K562 (cell line): ENCODE data around the gene ERC2. TPM values are rescaled to one million over a fixed set of nuclear protein-coding genes. Genes with fewer than 3 reads are reported as not detected.

Experiments used
- ATAC-seq: fragments of 200-7000 bp; cut with Tn5 transposase; 3 replicates; pipeline ENCODE4 v1.9.1; 2020; ENCODE audit warnings: moderate library complexity
- BruUV-seq: library from RNA; stranded (reverse); fragments of 400-500 nt; replicated peaks from 2 replicates; lab custom pipeline; 2021; lab: Mats Ljungman, UMichigan
- CTCF ChIA-PET: fragments of 300-600 bp; formaldehyde crosslinking; extraction: SDS; loops from one replicate; lab custom pipeline; 2021; ENCODE audit warnings: low intra/inter-chr PET ratio; lab: Yijun Ruan, JAX
- POLR2A ChIA-PET: fragments of 300-600, 350-650 bp; sonication (Branson Sonifier 250); formaldehyde crosslinking; extraction: SDS; loops from one replicate; lab custom pipeline; 2021; ENCODE audit warnings: antibody characterized with exemption, inconsistent platforms; lab: Yijun Ruan, JAX
- DNase-seq, 4 experiments: peaks; one replicate each; pipeline versions ENCODE4 v3.0.0 to v3.0.0-alpha.2; 2011 to 2018; ENCODE audit warnings: low spot score in 3 of 4, mixed read lengths in 3 of 4; ENCODE audit errors: extremely low read depth in 1 of 4
- FAIRE-seq: peaks from 2 replicates; lab custom pipeline; 2011; peaks lifted over from hg19 to GRCh38; lab: Jason Lieb, UNC
- H2AFZ ChIP-seq: 2 replicates; pipeline ENCODE4 v1.6.0; 2011; ENCODE audit warnings: low read depth, low read length, control low read depth, inconsistent platforms
- H3K27ac ChIP-seq: fragments of 200-600 bp; 3 replicates; pipeline ENCODE4 v1.8.0; 2011; ENCODE audit warnings: low read depth, mild to moderate bottlenecking, control low read depth, inconsistent platforms, low read length, moderate library complexity, mixed read lengths; ENCODE audit errors: extremely low read depth
- H3K27me3 ChIP-seq, 2 experiments: fragments of 300-600 bp in 1 of 2; 2 replicates in 1 of 2; 3 replicates in 1 of 2; pipeline versions ENCODE4 v1.6.0 to v1.8.0; 2011; ENCODE audit warnings: inconsistent platforms in 2 of 2, low read length in 2 of 2, mild to moderate bottlenecking in 1 of 2, mixed read lengths in 1 of 2, moderate library complexity in 1 of 2; ENCODE audit not compliant: control insufficient read depth in 2 of 2, insufficient read depth in 2 of 2
- H3K36me3 ChIP-seq: fragments of 300-600 bp; 3 replicates; pipeline ENCODE4 v1.8.0; 2011; ENCODE audit warnings: mild to moderate bottlenecking, low read length, inconsistent platforms; ENCODE audit not compliant: control insufficient read depth, insufficient read depth
- H3K4me1 ChIP-seq, 2 experiments: fragments of 200-600 bp in 1 of 2; replicated peaks in 1 of 2; 2 replicates in 1 of 2; 3 replicates in 1 of 2; pipeline versions ENCODE4 v1.5.1 to v1.8.0; 2011; ENCODE audit warnings: inconsistent platforms in 2 of 2, low read length in 2 of 2, mild to moderate bottlenecking in 1 of 2, mixed read lengths in 1 of 2, moderate library complexity in 1 of 2; ENCODE audit not compliant: control insufficient read depth in 2 of 2, insufficient read depth in 2 of 2
- H3K4me2 ChIP-seq: 2 replicates; pipeline ENCODE4 v1.6.1; 2011; ENCODE audit warnings: low read length, control low read depth, inconsistent platforms, mixed read lengths; ENCODE audit not compliant: insufficient read depth
- H3K4me3 ChIP-seq: fragments of 200-600 bp; sonication (generic), shearing (Covaris generic); 2 replicates; pipeline ENCODE4 v1.5.1; 2016; ENCODE audit warnings: control low read depth, inconsistent platforms
- H3K79me2 ChIP-seq: fragments of 200-600 bp; 3 replicates; pipeline ENCODE4 v1.8.0; 2011; ENCODE audit warnings: low read length, inconsistent platforms; ENCODE audit not compliant: control insufficient read depth, insufficient read depth
- H3K9ac ChIP-seq, 2 experiments: 2 replicates each; pipeline versions ENCODE4 v1.6.0 to v1.6.1; 2011; ENCODE audit warnings: low read depth in 2 of 2, low read length in 2 of 2, control low read depth in 1 of 2, inconsistent platforms in 1 of 2, mild to moderate bottlenecking in 1 of 2, mixed read lengths in 1 of 2; ENCODE audit not compliant: insufficient read depth in 1 of 2
- H3K9me1 ChIP-seq: one replicate; pipeline ENCODE4 v1.6.0; 2011; ENCODE audit warnings: inconsistent platforms, mild to moderate bottlenecking, low read length, moderate library complexity; ENCODE audit not compliant: control insufficient read depth, insufficient read depth
- H3K9me3 ChIP-seq: replicated peaks from 2 replicates; pipeline ENCODE4 v1.5.1; 2011; ENCODE audit warnings: low read depth, low read length, inconsistent platforms; ENCODE audit not compliant: control insufficient read depth, insufficient read depth
- H4K20me1 ChIP-seq: replicated peaks from 2 replicates; pipeline ENCODE4 v1.6.1; 2011; ENCODE audit warnings: low read length, inconsistent platforms, mixed read lengths; ENCODE audit not compliant: control insufficient read depth, insufficient read depth
- ATF7 ChIP-seq: fragments of 450-650 bp; IDR thresholded peaks from 2 replicates; pipeline ENCODE4 v1.7.1; 2014; ENCODE audit warnings: mild to moderate bottlenecking, moderate library complexity
- CHD1 ChIP-seq: fragments of 200-600 bp; sonication (generic); IDR thresholded peaks from one replicate; pipeline ENCODE4 v1.6.1; 2012; ENCODE audit warnings: mild to moderate bottlenecking, moderate library complexity, low read length, inconsistent platforms
- COPS2 ChIP-seq: fragments of 450-650 bp; conservative IDR thresholded peaks from 2 replicates; pipeline ENCODE4 v1.6.1; 2016; ENCODE audit warnings: mild to moderate bottlenecking, moderate library complexity
- ETV1 ChIP-seq: fragments of 450-650 bp; conservative IDR thresholded peaks from 2 replicates; pipeline ENCODE4 v1.6.1; 2016; ENCODE audit warnings: missing genetic modification characterization, control low read depth, low read depth, missing compliant biosample characterization
- SMARCC2 ChIP-seq: fragments of 450-650 bp; IDR thresholded peaks from 2 replicates; pipeline ENCODE4 v1.6.1; 2017; ENCODE audit warnings: antibody characterized with exemption, moderate library complexity, mild to moderate bottlenecking, low read depth
- WGBS: fragments of 100-300 bp; shearing (Covaris generic); methylation state at CpG from one replicate; pipeline ENCODE4 v1.1.6; 2016; ENCODE audit warnings: low coverage, mixed read lengths; ENCODE audit not compliant: insufficient coverage; ENCODE audit errors: missing lambda C conversion rate; 5-methylcytosine and 5-hydroxymethylcytosine counted together
- in situ Hi-C: fragments of 300-500 bp; cut with MboI; formaldehyde crosslinking; loops from 4 replicates; pipeline ENCODE4 v1.15.0; 2018; ENCODE audit warnings: inconsistent platforms, mixed read lengths
- intact Hi-C: fragments of 100-400 bp; cut with micrococcal nuclease; formaldehyde crosslinking; loops from 2 replicates; pipeline ENCODE4 v1.14.2; 2022
- polyA plus RNA-seq, 8 experiments: library from polyadenylated mRNA; depleted of rRNA in 4 of 8; stranded (reverse) in 5 of 8; unstranded in 3 of 8; fragments of >200 nt; fragmentation: Nextera tagmentation in 2 of 8; fragmentation: Illumina TruSeq in 1 of 8; extraction: Ambion mirVana in 2 of 8; extraction: Trizol in 1 of 8; gene quantifications; 2 replicates each; pipeline versions ENCODE4 v1.2.1 to v1.2.3, GENCODE V29; 2011 to 2014; ENCODE audit warnings: inconsistent platforms in 1 of 8, missing spikeins in 1 of 8
- total RNA-seq, 7 experiments: library from RNA; depleted of rRNA in 6 of 7; stranded (reverse); fragments of >200 nt in 6 of 7; fragmentation: Illumina TruSeq in 2 of 7; extraction: Trizol in 2 of 7; gene quantifications; 2 replicates each; pipeline versions ENCODE4 v1.2.1 to v1.2.3, GENCODE V29; 2011 to 2021; ENCODE audit warnings: low replicate concordance in 1 of 7
- TF ChIP-seq, protein P1 (sequence below): sonication (generic); formaldehyde crosslinking; IDR thresholded peaks from 2 replicates; pipeline ENCODE4 v1.8.0; 2022; ENCODE audit warnings: missing genetic modification reagents, mild to moderate bottlenecking, moderate library complexity, borderline replicate concordance
- TF ChIP-seq, protein P2 (sequence below): fragments of 450-650 bp; IDR thresholded peaks from 2 replicates; pipeline ENCODE4 v1.6.1; 2018; ENCODE audit warnings: mild to moderate bottlenecking, low read depth; ENCODE audit not compliant: partially characterized antibody
- TF ChIP-seq, protein P3 (sequence below): fragments of 250-450 bp; sonication (Bioruptor Pico); IDR thresholded peaks from 2 replicates; pipeline ENCODE4 v1.8.0; 2021; ENCODE audit warnings: moderate library complexity, mild to moderate bottlenecking, inconsistent platforms
- TF ChIP-seq, protein P4 (sequence below): fragments of 250-450 bp; sonication (Bioruptor Pico); IDR thresholded peaks from 2 replicates; pipeline ENCODE4 v1.8.0; 2021; ENCODE audit warnings: moderate library complexity, mild to moderate bottlenecking, inconsistent platforms

Gene ERC2
- total and polyA plus RNA-seq, 9 of the 15 experiments (the other 6 are each of a cell fraction or from before 2014, with no cell fraction given): 0.04 to 0.18 (median 0.07) TPM; not detected in 2

DNA sequence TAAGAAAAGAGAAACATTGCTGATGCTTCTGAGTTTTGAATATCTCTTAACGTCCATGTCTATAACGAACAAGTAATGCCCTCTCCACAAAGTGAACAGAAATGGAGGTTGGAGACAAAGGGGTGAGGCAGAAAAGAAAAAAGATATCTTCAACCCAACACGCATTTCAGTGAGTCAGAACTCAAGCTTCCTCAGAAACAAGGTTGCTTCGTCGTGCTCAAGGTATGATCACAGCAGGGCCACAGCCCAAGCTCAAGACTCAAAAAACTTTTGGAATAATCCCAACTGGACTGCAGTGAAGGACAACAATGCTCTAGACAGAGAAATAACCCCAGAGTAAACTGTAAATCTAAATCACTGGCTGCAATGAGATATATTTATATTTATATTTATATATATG, 1000.0 kb downstream of the ERC2 start (continued):
- TF ChIP-seq, protein P1, sequence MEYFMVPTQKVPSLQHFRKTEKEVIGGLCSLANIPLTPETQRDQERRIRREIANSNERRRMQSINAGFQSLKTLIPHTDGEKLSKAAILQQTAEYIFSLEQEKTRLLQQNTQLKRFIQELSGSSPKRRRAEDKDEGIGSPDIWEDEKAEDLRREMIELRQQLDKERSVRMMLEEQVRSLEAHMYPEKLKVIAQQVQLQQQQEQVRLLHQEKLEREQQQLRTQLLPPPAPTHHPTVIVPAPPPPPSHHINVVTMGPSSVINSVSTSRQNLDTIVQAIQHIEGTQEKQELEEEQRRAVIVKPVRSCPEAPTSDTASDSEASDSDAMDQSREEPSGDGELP (CRISPR knock-in tag): no peak
- TF ChIP-seq, protein P2, sequence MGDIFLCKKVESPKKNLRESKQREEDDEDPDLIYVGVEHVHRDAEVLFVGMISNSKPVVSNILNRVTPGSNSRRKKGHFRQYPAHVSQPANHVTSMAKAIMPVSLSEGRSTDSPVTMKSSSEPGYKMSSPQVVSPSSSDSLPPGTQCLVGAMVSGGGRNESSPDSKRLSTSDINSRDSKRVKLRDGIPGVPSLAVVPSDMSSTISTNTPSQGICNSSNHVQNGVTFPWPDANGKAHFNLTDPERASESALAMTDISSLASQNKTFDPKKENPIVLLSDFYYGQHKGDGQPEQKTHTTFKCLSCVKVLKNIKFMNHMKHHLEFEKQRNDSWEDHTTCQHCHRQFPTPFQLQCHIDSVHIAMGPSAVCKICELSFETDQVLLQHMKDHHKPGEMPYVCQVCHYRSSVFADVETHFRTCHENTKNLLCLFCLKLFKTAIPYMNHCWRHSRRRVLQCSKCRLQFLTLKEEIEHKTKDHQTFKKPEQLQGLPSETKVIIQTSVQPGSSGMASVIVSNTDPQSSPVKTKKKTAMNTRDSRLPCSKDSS: no peak
- TF ChIP-seq ETV1 (tag): no peak
- TF ChIP-seq, all 486 proteins: peak for 0

DNA sequence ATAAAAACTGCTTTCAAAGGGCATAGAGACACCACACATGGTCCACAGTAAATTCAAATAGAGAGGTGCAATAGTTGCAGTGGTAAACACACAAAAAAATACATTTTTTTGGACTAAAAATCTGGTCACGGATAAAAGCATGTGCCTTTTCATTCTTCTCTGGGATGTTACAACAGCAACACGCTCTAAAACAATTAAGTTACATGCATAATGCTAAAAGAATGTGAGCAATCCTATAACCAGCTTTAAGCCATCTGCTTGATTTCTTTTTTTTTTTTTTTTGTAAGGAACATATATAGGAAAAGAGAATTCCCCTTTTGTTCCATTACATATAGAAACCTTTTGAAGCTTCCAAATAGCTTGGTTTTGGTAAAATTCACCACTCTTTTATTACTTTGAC, 1001.2 kb downstream of the ERC2 start:
- Histone ChIP-seq H3K4me3 (no peak overlapping the region), H3K27ac (no peak overlapping the region), H3K9me3 (no peaks in the 10 kb centered on the region), H3K9ac (no peak overlapping the region), H3K36me3 (no peaks in the 10 kb centered on the region), H4K20me1 (no peaks in the 10 kb centered on the region), H2AFZ (no peak overlapping the region), H3K4me2 (no peak overlapping the region), H3K79me2 (no peaks in the 10 kb centered on the region), H3K9me1 (no peaks in the 10 kb centered on the region), H3K27me3 (peaks cover 2 to 7% of the 10 kb centered on the region in 2 experiments; a peak in 2 of 5 replicates), H3K4me1 (peaks cover 0 to 4% of the 10 kb centered on the region in 2 experiments; a peak in 2 of 5 replicates)
- WGBS: 0% methylated on average over 2 of the region's 2 CpGs
- TF ChIP-seq CHD1 (no peak), COPS2 (no peak), SMARCC2 (no peak), ATF7 (no peak)
- TF ChIP-seq, protein P3, sequence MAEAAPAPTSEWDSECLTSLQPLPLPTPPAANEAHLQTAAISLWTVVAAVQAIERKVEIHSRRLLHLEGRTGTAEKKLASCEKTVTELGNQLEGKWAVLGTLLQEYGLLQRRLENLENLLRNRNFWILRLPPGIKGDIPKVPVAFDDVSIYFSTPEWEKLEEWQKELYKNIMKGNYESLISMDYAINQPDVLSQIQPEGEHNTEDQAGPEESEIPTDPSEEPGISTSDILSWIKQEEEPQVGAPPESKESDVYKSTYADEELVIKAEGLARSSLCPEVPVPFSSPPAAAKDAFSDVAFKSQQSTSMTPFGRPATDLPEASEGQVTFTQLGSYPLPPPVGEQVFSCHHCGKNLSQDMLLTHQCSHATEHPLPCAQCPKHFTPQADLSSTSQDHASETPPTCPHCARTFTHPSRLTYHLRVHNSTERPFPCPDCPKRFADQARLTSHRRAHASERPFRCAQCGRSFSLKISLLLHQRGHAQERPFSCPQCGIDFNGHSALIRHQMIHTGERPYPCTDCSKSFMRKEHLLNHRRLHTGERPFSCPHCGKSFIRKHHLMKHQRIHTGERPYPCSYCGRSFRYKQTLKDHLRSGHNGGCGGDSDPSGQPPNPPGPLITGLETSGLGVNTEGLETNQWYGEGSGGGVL (CRISPR knock-in tag): no peak
- TF ChIP-seq, protein P4, sequence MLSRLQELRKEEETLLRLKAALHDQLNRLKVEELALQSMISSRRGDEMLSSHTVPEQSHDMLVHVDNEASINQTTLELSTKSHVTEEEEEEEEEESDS (CRISPR knock-in tag): no peak
- ATAC-seq (no peak), FAIRE-seq (no peak), DNase-seq (no peak)
- ChIA-PET CTCF (no interaction called here), POLR2A (interaction anchor here (0.6 to 0.7 kb wide), 2 partner anchors 21 to 405 kb away, joined by 3 to 5 read pairs; no protein-coding TSS in a partner anchor)
- no TSS peak for BruUV-seq
- in situ Hi-C loops: no loop called here
- intact Hi-C loops: no loop called here
